Measurements from ENCODE around the gene HMGN4.

DNA sequence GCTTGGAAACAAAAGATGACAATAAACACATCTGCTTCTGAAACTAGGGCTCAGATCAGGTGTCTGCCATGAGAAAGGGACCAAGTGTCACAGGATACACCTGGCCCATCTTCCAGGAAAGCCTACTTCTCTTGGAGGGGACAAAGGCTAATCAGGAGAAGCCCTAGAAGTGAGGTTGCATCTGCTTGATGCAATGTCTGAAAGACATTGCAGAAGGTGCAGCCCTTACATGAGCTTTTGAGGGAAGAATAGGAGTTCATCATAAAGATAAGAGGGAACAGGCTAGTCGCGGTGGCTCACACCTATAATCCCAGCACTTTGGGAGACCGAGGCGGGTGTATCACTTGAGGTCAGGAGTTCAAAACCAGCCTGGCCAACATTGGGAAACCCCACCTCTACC, 40.6 kb upstream of the HMGN4 start:
- TF ChIP-seq, protein P1, sequence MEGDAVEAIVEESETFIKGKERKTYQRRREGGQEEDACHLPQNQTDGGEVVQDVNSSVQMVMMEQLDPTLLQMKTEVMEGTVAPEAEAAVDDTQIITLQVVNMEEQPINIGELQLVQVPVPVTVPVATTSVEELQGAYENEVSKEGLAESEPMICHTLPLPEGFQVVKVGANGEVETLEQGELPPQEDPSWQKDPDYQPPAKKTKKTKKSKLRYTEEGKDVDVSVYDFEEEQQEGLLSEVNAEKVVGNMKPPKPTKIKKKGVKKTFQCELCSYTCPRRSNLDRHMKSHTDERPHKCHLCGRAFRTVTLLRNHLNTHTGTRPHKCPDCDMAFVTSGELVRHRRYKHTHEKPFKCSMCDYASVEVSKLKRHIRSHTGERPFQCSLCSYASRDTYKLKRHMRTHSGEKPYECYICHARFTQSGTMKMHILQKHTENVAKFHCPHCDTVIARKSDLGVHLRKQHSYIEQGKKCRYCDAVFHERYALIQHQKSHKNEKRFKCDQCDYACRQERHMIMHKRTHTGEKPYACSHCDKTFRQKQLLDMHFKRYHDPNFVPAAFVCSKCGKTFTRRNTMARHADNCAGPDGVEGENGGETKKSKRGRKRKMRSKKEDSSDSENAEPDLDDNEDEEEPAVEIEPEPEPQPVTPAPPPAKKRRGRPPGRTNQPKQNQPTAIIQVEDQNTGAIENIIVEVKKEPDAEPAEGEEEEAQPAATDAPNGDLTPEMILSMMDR (IDR thresholded peaks at IDR 0.05), result no peak
- TF ChIP-seq POLR2A (IDR thresholded peaks at IDR 0.05), result no peak

Measured in breast epithelium (tissue), 3 donors.